GM21619 (cell line): Measurements from ENCODE around the gene MAB21L3.

ENCODE experiments used
- ATAC-seq: cut with Tn5 transposase; IDR thresholded peaks from one replicate; pipeline ENCODE4 v1.9.1; 2021; ENCODE audit not compliant: unreplicated experiment

Gene MAB21L3

GRCh38 chr1:116110567-116111523, at the start of gene MAB21L3:
Gene MAB21L3 (plus strand): TSS chr1:116111399. CDS start chr1:116112616, 1,217 bp downstream.
- peak; percentile 63 for ATAC-seq

- ATAC-seq: no peak
Measured at GRCh38 chr1:116062201-116062600, 49.0 kb upstream of the MAB21L3 start.

GRCh38 chr1:116064616-116065015, 46.6 kb upstream of the MAB21L3 start:
- no peak for ATAC-seq

GRCh38 chr1:116066868-116067565, 44.2 kb upstream of the MAB21L3 start:
- no peak for ATAC-seq

- ATAC-seq: no peak
Measured at GRCh38 chr1:116067566-116067890, 43.7 kb upstream of the MAB21L3 start.

- no peak for ATAC-seq
Measured at GRCh38 chr1:116075575-116075974, 35.6 kb upstream of the MAB21L3 start.

GRCh38 chr1:116075990-116076389, 35.2 kb upstream of the MAB21L3 start:
- ATAC-seq: no peak

- no peak for ATAC-seq
Measured at GRCh38 chr1:116076831-116077230, 34.4 kb upstream of the MAB21L3 start.

- no peak for ATAC-seq
Measured at GRCh38 chr1:116078699-116079223, 32.4 kb upstream of the MAB21L3 start.

- ATAC-seq: no peak
Measured at GRCh38 chr1:116087628-116088027, 23.6 kb upstream of the MAB21L3 start.

- ATAC-seq: no peak
Measured at GRCh38 chr1:116089870-116090269, 21.3 kb upstream of the MAB21L3 start.

GRCh38 chr1:116091083-116091482, 20.1 kb upstream of the MAB21L3 start:
- no peak for ATAC-seq

- no peak for ATAC-seq
Measured at GRCh38 chr1:116092752-116093489, 18.3 kb upstream of the MAB21L3 start.

- ATAC-seq: no peak
Measured at GRCh38 chr1:116095027-116095426, 16.2 kb upstream of the MAB21L3 start.

- no peak for ATAC-seq
Measured at GRCh38 chr1:116096013-116096618, 15.1 kb upstream of the MAB21L3 start.

- no peak for ATAC-seq
Measured at GRCh38 chr1:116097626-116098025, 13.6 kb upstream of the MAB21L3 start.

- ATAC-seq: no peak
Measured at GRCh38 chr1:116099379-116099778, 11.8 kb upstream of the MAB21L3 start.

GRCh38 chr1:116099919-116100318, 11.3 kb upstream of the MAB21L3 start:
- ATAC-seq: no peak

GRCh38 chr1:116104667-116105066, 6.5 kb upstream of the MAB21L3 start:
- ATAC-seq: no peak

GRCh38 chr1:116105996-116106395, 5.2 kb upstream of the MAB21L3 start:
- ATAC-seq: no peak

GRCh38 chr1:116106646-116107045, 4.6 kb upstream of the MAB21L3 start:
- no peak for ATAC-seq
